Gastrocnemius medialis (tissue), 4 donors: Measurements from ENCODE around the gene ZNF561.

ENCODE experiments used
- CTCF ChIP-seq, 5 experiments: fragments of 450-650 bp in 3 of 5; fragments of 200-600 bp in 2 of 5; sonication (generic) in 2 of 5; IDR thresholded peaks in 4 of 5; conservative IDR thresholded peaks in 1 of 5; 1 replicate in 4 of 5; 2 replicates in 1 of 5; pipeline ENCODE4 v1.5.1; 2016 to 2019; ENCODE audit warnings: antibody characterized with exemption in 5 of 5, mild to moderate bottlenecking in 3 of 5, moderate library complexity in 3 of 5
- POLR2A ChIP-seq, 2 donors: fragments of 450-650 bp; IDR thresholded peaks; one replicate each; pipeline ENCODE4 v1.6.1; 2017; ENCODE audit warnings: antibody characterized with exemption in 2 of 2, mild to moderate bottlenecking in 2 of 2, moderate library complexity in 2 of 2

GRCh38 chr19:9584073-9584833 is 36.8 kb downstream of the ZNF561 start, which contains the start of gene ZNF121:
- peak; percentile 41 to 49 for TF ChIP-seq POLR2A (IDR thresholded peaks at IDR 0.05)
- no peak for TF ChIP-seq CTCF (IDR thresholded peaks at IDR 0.05 in 4 of 5, conservative IDR thresholded peaks at IDR 0.05 in 1 of 5)
